Measurements from ENCODE around the gene SH3BP1.

GRCh38 chr22:37662039-37662438 is 22.6 kb downstream of the SH3BP1 start:
- TF ChIP-seq NFIC (IDR thresholded peaks at IDR 0.05) (no peak), RAD21 (IDR thresholded peaks at IDR 0.05; ENCODE audit: low read depth) (no peak), YY1 (IDR thresholded peaks at IDR 0.05; ENCODE audit: low read depth) (no peak), TCF12 (IDR thresholded peaks at IDR 0.05; ENCODE audit: low read depth) (no peak), CREB1 (IDR thresholded peaks at IDR 0.05; ENCODE audit: low read depth) (no peak), CEBPB (IDR thresholded peaks at IDR 0.05) (no peak), TAF1 (IDR thresholded peaks at IDR 0.05; ENCODE audit: low read depth) (no peak)

Measured in Ishikawa (cell line).